H9 (cell line): ENCODE measurements around the gene TMCC1. TPM values are rescaled to one million over a fixed set of nuclear protein-coding genes. Genes with fewer than 3 reads are reported as not detected.

Source experiments
- DNase-seq: peaks from one replicate; pipeline ENCODE4 v3.0.0-alpha.2; 2017
- H2AFZ ChIP-seq: one replicate; pipeline ENCODE4 v1.6.1; 2013; ENCODE audit warnings: mild to moderate bottlenecking, low read length, control low read depth, moderate library complexity
- H2AK5ac ChIP-seq: 2 replicates; pipeline ENCODE4 v1.6.1; 2013; ENCODE audit warnings: low read length, control low read depth, mixed read lengths; ENCODE audit not compliant: insufficient read length
- H2BK120ac ChIP-seq: one replicate; pipeline ENCODE4 v1.6.1; 2013; ENCODE audit warnings: low read depth, mild to moderate bottlenecking, low read length, control low read depth, inconsistent platforms; ENCODE audit not compliant: poor library complexity, severe bottlenecking
- H2BK12ac ChIP-seq: 2 replicates; pipeline ENCODE4 v1.6.1; 2013; ENCODE audit warnings: low read length, control low read depth, mixed read lengths, low read depth; ENCODE audit not compliant: insufficient read length
- H2BK15ac ChIP-seq: 2 replicates; pipeline ENCODE4 v1.6.1; 2013; ENCODE audit warnings: low read depth, low read length, control low read depth
- H2BK20ac ChIP-seq: one replicate; pipeline ENCODE4 v1.6.1; 2013; ENCODE audit warnings: low read depth, mild to moderate bottlenecking, low read length, control low read depth, inconsistent platforms; ENCODE audit not compliant: poor library complexity, severe bottlenecking
- H2BK5ac ChIP-seq: 2 replicates; pipeline ENCODE4 v1.6.1; 2013; ENCODE audit warnings: low read length, control low read depth, mixed read lengths; ENCODE audit not compliant: insufficient read length
- H3K14ac ChIP-seq: 2 replicates; pipeline ENCODE4 v1.6.1; 2013; ENCODE audit warnings: low read length, control low read depth; ENCODE audit not compliant: insufficient read depth
- H3K18ac ChIP-seq: 2 replicates; pipeline ENCODE4 v1.6.1; 2013; ENCODE audit warnings: low read depth, mild to moderate bottlenecking, mixed read lengths, low read length, control low read depth; ENCODE audit not compliant: insufficient read length
- H3K23ac ChIP-seq: 2 replicates; pipeline ENCODE4 v1.6.1; 2013; ENCODE audit warnings: low read length, control low read depth, mixed read lengths, low read depth; ENCODE audit not compliant: insufficient read length
- H3K23me2 ChIP-seq: 2 replicates; pipeline ENCODE4 v1.6.1; 2013; ENCODE audit warnings: low read depth, mild to moderate bottlenecking, mixed read lengths, low read length, control low read depth; ENCODE audit not compliant: insufficient read length, poor library complexity, severe bottlenecking
- H3K27ac ChIP-seq: 2 replicates; pipeline ENCODE4 v1.5.1; 2013; ENCODE audit warnings: low read length, control low read depth, mixed read lengths, low read depth; ENCODE audit not compliant: insufficient read length
- H3K27me3 ChIP-seq: 2 replicates; pipeline ENCODE4 v1.6.1; 2013; ENCODE audit warnings: low read length, control low read depth, inconsistent platforms; ENCODE audit not compliant: insufficient read depth
- H3K4ac ChIP-seq: 2 replicates; pipeline ENCODE4 v1.6.1; 2013; ENCODE audit warnings: low read depth, mild to moderate bottlenecking, control low read depth, inconsistent platforms, low read length, moderate library complexity
- H3K4me1 ChIP-seq: 2 replicates; pipeline ENCODE4 v1.6.1; 2013; ENCODE audit warnings: low read length, control low read depth, inconsistent platforms; ENCODE audit not compliant: insufficient read depth
- H3K4me2 ChIP-seq: 2 replicates; pipeline ENCODE4 v1.6.1; 2013; ENCODE audit warnings: low read length, control low read depth, mixed read lengths; ENCODE audit not compliant: insufficient read length, insufficient read depth
- H3K56ac ChIP-seq: 2 replicates; pipeline ENCODE4 v1.6.1; 2013; ENCODE audit warnings: low read depth, mild to moderate bottlenecking, mixed read lengths, low read length, control low read depth; ENCODE audit not compliant: insufficient read length
- H3K79me1 ChIP-seq: 2 replicates; pipeline ENCODE4 v1.6.1; 2013; ENCODE audit warnings: low read depth, mild to moderate bottlenecking, moderate library complexity, low read length, control low read depth, inconsistent platforms; ENCODE audit not compliant: insufficient read depth, poor library complexity, severe bottlenecking
- H3K79me2 ChIP-seq: 2 replicates; pipeline ENCODE4 v1.6.1; 2013; ENCODE audit warnings: low read length, control low read depth, inconsistent platforms; ENCODE audit not compliant: insufficient read depth
- H3K9ac ChIP-seq: 2 replicates; pipeline ENCODE4 v1.6.1; 2013; ENCODE audit warnings: low read length, control low read depth, mixed read lengths; ENCODE audit not compliant: insufficient read length; ENCODE audit errors: extremely low read depth
- H3K9me3 ChIP-seq: one replicate; pipeline ENCODE4 v1.6.1; 2013; ENCODE audit warnings: low read depth, low read length, inconsistent platforms; ENCODE audit not compliant: control insufficient read depth
- H3T11ph ChIP-seq: one replicate; pipeline ENCODE4 v1.6.1; 2013; ENCODE audit warnings: mild to moderate bottlenecking, low read length, control low read depth, inconsistent platforms
- H4K20me1 ChIP-seq: one replicate; pipeline ENCODE4 v1.6.1; 2013; ENCODE audit not compliant: control insufficient read depth, insufficient read length, insufficient read depth
- H4K5ac ChIP-seq: 2 replicates; pipeline ENCODE4 v1.6.1; 2013; ENCODE audit warnings: low read depth, mild to moderate bottlenecking, mixed read lengths, low read length, control low read depth; ENCODE audit not compliant: insufficient read length
- H4K8ac ChIP-seq: replicated peaks from 2 replicates; pipeline ENCODE4 v1.6.1; 2013; ENCODE audit warnings: low read length, control low read depth, mixed read lengths, low read depth; ENCODE audit not compliant: insufficient read length
- H4K91ac ChIP-seq: 2 replicates; pipeline ENCODE4 v1.6.1; 2013; ENCODE audit warnings: low read depth, mild to moderate bottlenecking, moderate library complexity, mixed read lengths, low read length, control low read depth; ENCODE audit not compliant: insufficient read length
- H3K27ac Mint-ChIP-seq, 3 experiments: 2 replicates in 2 of 3; 3 replicates in 1 of 3; pipeline ENCODE4 v1.8.0; 2020 to 2021; ENCODE audit warnings: mixed read lengths in 3 of 3, mild to moderate bottlenecking in 1 of 3, moderate library complexity in 1 of 3
- H3K27me3 Mint-ChIP-seq: 2 replicates; pipeline ENCODE4 v1.8.0; 2021; ENCODE audit warnings: low read depth, mild to moderate bottlenecking, moderate library complexity, mixed read lengths
- H3K36me3 Mint-ChIP-seq, 3 experiments: 2 replicates in 2 of 3; 3 replicates in 1 of 3; pipeline ENCODE4 v1.8.0; 2020 to 2021; ENCODE audit warnings: low read depth in 3 of 3, mixed read lengths in 3 of 3; ENCODE audit not compliant: insufficient read depth in 1 of 3
- H3K4me1 Mint-ChIP-seq, 2 experiments: 2 replicates each; pipeline ENCODE4 v1.8.0; 2020; ENCODE audit warnings: mixed read lengths in 2 of 2
- H3K4me3 Mint-ChIP-seq, 2 experiments: 2 replicates in 1 of 2; 3 replicates in 1 of 2; pipeline ENCODE4 v1.8.0; 2020 to 2021; ENCODE audit warnings: mild to moderate bottlenecking in 2 of 2, mixed read lengths in 2 of 2, moderate library complexity in 1 of 2
- H3K9me3 Mint-ChIP-seq, 2 experiments: 2 replicates in 1 of 2; 3 replicates in 1 of 2; pipeline ENCODE4 v1.8.0; 2020; ENCODE audit warnings: mild to moderate bottlenecking in 2 of 2, mixed read lengths in 2 of 2, moderate library complexity in 1 of 2
- CTCF ChIP-seq: fragments of 200-600 bp; sonication (generic); conservative IDR thresholded peaks from 3 replicates; pipeline ENCODE4 v1.8.0; 2021; ENCODE audit warnings: antibody characterized with exemption, mild to moderate bottlenecking
- WGBS: extraction: QIAGEN DNeasy Blood & Tissue Kit; methylation state at CpG from one replicate; pipeline ENCODE4 v1.1.7; 2013; ENCODE audit warnings: missing lambda C conversion rate, low lambda C conversion rate, mixed read lengths; ENCODE audit not compliant: insufficient read length; ENCODE audit errors: extremely low coverage; 5-methylcytosine and 5-hydroxymethylcytosine counted together
- total RNA-seq: library from RNA; stranded (reverse); gene quantifications from 2 replicates; pipeline ENCODE4 v1.2.1, GENCODE V29; 2021

TMCC1 gene
- total RNA-seq, 1 experiment from 2014 or later, result 24.4 TPM

- peaks cover 4% of the 10 kb centered on the region; the same call in 1 of the 2 replicates for H3K79me2 ChIP-seq
Observed at GRCh38 chr3:129602309-129602708, 291.2 kb downstream of the TMCC1 start.

More at GRCh38 chr3:129602309-129602708, 291.2 kb downstream of the TMCC1 start:
- H3K4me2 ChIP-seq, result no peak overlapping the region
- H3K14ac ChIP-seq, result no peak overlapping the region
- H2AK5ac ChIP-seq, result no peak overlapping the region
- H3K9ac ChIP-seq, result no peak overlapping the region
- no peak overlapping the region for H2BK20ac ChIP-seq
- H4K5ac ChIP-seq, result no peak overlapping the region
- H4K8ac ChIP-seq, result no peak overlapping the region
- peaks cover 11% of the 10 kb centered on the region for H3K23me2 ChIP-seq
- Mint-ChIP-seq H3K4me1 (peaks cover 71 to 75% of the 10 kb centered on the region in 2 experiments), H3K9me3 (peaks cover 3 to 4% of the 10 kb centered on the region in 2 experiments; a peak in 2 of 5 replicates), H3K4me3 (peak overlapping the region in 1 of 2 experiments; percentile 14; a peak in 1 of 5 replicates), H3K27ac (peak overlapping the region in 2 of 3 experiments; percentile 32 to 86; a peak in 4 of 7 replicates), H3K27me3 (peaks cover 28% of the 10 kb centered on the region), H3K36me3 (peaks cover 0 to 3% (median 0%) of the 10 kb centered on the region in 3 experiments; a peak in 3 of 7 replicates)
- H3K9me3 ChIP-seq, result no peaks in the 10 kb centered on the region
- TF ChIP-seq CTCF, result no peak
- no peak overlapping the region for H2BK15ac ChIP-seq
- no peak overlapping the region for H2AFZ ChIP-seq
- no peak overlapping the region for H3T11ph ChIP-seq
- H2BK12ac ChIP-seq, result no peak overlapping the region
- peaks cover 2% of the 10 kb centered on the region; the same call in 1 of the 2 replicates for H3K4me1 ChIP-seq
- no peaks in the 10 kb centered on the region for H3K79me1 ChIP-seq
- H2BK5ac ChIP-seq, result no peak overlapping the region
- H2BK120ac ChIP-seq, result no peak overlapping the region
- peaks cover 6% of the 10 kb centered on the region; the same call in 1 of the 2 replicates for H3K27me3 ChIP-seq
- no peak overlapping the region for H3K27ac ChIP-seq
- DNase-seq, result peak; percentile 76
- H3K18ac ChIP-seq, result no peak overlapping the region
- no peak overlapping the region for H3K23ac ChIP-seq
- no peak overlapping the region for H3K4ac ChIP-seq
- H3K56ac ChIP-seq, result no peak overlapping the region
- no peaks in the 10 kb centered on the region for H4K20me1 ChIP-seq
- no CpG with 5 or more reads among the region's 11 CpGs for WGBS
- no peak overlapping the region for H4K91ac ChIP-seq
